Epithelial cell of prostate (primary cell): ENCODE measurements around the gene AFF4.
"Not testable (repeated sequence)": the region's sequence is repeated elsewhere in the genome, so short reads cannot be mapped to it uniquely, and the experiment has no call there.

ENCODE experiments used
- DNase-seq: peaks from one replicate; pipeline ENCODE4 v3.0.0-alpha.2; 2011; ENCODE audit warnings: low read depth, low spot score
- H3K27ac ChIP-seq: fragments of 450-650 bp; 2 replicates; pipeline ENCODE4 v1.5.1; 2017; ENCODE audit warnings: mild to moderate bottlenecking

The AFF4 gene

DNA sequence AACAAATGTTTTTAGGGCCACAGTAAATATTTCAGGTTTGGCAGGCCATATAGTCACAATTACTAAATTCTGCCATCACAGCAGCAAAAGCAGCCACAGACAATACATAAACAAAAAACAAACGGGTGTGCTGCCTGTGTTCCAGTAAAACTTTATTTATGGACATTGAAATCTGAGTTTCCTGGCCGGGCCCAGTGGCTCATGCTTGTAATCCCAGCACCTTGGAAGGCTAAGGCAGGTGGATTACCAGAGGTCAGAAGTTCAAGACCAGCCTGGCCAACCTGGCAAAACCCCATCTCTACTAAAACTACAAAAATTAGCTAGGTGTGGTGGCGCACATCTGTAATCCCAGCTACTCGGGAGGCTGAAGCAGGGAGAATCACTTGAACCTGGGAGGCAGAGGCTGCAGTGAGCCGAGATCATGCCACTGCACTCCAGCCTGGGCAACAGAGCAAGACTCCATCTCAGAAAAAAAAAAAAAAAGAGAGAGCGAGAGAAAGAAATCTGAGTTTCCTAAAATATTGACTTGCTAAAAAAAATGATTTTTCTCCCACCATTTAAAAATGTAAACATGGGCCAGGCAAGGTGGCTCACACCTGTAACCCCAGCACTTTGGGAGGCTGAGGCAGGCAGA, 7.2 kb downstream of the AFF4 start:
- DNase-seq, H3K27ac ChIP-seq: not testable (repeated sequence)

DNA sequence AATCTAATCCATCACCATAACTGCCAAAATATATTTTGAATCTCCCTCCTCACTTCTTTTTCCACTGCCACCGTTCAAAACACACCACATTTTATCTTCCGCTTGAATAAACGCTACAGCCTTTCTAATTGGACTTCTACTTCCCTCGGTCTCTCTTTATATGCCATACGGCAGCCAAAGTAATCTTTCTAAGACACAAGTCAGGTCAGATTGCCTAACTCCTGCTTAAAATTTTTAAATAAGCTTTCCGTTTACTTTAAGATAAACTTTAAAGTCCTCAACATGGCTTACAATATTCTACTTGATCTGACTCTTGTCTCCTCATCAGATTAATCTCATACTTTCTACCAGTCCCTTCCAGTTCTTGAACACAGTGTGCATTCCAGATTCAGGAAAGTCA, 9.7 kb downstream of the AFF4 start:
- no peak for DNase-seq
- H3K27ac ChIP-seq = no peak overlapping the region

DNA sequence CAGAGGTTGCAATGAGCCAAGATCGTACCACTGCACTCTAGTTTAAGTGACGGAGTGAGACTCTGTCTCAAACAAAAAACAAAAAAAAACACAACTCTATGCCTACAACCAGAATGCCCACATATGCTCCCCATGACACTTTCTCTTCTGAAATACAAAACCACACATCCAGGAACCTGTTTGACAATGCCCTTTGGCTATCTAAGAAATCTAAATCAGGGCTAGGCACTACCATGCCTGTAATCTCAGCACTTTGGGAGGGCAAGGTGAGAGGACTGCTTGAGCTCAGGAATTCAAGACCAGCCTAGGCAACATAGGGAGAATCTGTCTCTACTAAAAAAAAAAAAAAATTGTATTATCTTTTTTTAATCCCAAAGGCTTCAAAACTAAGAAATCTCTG, 10.6 kb downstream of the AFF4 start:
- no peak overlapping the region for H3K27ac ChIP-seq
- DNase-seq = no peak

DNA sequence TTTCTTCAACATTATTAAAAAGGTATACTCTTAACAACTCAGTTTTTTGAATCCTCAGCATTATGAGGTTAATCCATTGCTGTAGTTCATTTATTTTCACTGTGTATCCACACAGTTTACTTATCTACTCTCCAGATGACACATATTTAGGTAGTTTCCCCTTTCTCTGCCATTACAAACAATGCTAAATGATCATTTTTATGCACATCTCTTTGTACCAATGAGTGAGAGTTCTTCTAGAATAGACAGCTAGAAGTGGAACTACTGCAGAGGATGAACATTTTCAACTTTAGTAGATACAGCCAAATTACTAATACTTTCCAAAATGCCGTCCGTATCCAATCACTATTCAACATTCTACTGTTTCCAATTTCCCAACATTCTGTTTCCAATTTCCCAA, 11.5 kb downstream of the AFF4 start:
- no peak overlapping the region for H3K27ac ChIP-seq
- DNase-seq = no peak

DNA sequence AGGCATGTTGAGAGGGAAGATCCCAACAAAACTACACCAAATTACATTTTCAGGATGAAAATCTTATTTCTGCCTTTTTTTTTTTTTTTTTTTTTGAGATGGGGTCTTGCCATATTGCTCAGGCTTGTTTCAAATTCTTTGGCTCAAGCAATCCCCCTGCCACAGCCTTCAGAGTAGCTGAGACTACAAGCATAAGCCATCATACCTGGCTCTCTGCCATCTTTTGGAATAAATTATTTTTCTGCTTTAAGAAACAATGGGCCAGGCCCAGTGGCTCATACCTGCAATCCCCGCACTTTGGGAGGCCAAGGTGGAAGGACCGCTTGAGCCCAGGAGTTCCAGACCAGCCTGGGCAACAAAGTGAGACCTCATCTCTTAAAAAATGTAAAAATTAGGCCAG, 14.3 kb downstream of the AFF4 start:
- DNase-seq = no peak

DNA sequence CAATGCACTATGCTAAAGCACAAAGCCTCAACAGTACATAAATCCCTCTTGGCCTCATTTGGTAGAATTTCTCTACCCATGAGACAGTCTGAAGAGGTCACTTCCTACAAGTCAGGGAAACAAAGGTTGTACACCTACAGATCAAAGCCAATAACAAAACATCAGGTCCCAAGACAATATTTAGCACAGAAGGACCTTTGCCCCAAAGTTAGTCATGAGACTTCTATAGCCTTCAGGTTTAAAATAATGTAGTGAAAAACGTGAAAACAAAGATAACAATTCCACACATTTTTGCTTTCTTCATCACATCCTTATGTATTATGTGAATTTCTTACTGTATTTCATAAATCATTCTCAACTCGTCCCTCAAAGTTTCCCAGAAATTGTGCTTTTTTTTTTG, 15.8 kb downstream of the AFF4 start:
- H3K27ac ChIP-seq = no peak overlapping the region
- no peak for DNase-seq

More for the DNA sequence above, 14.3 kb downstream of the AFF4 start:
- no peak overlapping the region for H3K27ac ChIP-seq

DNA sequence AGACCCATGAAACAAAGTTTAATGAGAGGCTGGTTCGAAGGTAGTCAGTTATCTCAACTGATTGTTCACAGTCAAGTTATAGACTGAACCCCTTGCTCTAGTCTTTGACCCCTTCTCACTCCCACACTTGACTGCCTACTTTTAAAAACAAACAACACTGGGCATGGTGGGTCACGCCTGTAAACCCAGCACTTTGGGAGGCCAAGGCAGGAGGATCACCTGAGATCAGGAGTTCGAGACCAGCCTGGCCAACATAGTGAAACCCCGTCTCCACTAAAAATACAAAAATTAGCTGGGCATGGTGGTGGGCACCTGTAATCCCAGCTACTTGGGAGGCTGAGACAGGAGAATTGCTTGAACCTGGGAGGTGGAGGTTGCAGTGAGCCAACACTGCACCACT, 18.1 kb downstream of the AFF4 start:
- not testable (repeated sequence) for H3K27ac ChIP-seq, DNase-seq

DNA sequence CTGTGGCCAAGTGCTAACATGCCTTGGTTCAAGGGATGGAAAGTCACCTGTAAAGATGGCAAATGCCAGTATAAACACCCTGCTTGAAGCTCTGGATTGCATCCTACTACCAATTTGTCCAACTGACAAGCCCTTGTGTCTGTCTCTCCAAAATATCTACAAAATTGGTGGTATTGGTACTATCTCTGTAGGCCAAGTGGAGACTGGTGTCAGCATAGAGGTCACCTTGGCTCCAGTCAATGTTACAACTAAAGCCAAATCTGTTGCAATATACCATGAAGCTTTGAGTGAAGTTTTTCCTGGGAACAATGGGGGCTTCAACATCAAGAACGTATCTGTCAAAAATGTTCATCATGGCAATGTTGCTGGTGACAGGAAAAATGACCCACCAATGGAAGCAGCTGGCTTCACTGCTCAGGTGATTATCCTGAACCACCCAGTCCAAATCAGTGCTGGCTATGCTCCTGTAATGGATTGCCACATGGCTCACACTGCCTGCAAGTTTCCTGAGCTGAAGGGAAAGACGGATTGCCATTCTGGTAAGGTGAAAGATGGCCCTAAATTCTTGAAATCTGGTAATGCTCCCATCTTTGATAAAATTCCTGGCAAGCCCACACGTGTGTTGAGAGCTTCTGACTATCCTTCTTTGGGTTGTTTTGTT, 19.9 kb downstream of the AFF4 start:
- H3K27ac ChIP-seq = peak overlapping the region; percentile 7
- DNase-seq = no peak

DNA sequence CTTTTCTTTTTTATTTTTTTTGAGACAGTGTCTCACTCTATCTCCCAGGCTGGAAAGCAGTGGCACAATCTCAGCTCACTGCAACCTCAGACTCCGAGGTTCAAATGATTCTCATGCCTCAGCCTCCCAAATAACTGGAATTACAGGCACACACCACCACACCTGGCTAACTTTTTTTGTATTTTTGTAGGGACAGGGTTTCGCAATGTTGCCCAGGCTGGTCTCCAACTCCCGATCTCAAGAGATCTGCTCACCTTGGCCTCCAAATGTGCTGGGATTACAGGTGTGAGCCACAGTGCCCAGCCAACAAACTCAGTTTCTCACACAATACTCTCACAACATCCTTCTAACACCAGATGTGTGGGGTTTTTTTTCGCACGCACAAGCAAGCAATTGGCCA, 22.1 kb downstream of the AFF4 start:
- no peak for DNase-seq

DNA sequence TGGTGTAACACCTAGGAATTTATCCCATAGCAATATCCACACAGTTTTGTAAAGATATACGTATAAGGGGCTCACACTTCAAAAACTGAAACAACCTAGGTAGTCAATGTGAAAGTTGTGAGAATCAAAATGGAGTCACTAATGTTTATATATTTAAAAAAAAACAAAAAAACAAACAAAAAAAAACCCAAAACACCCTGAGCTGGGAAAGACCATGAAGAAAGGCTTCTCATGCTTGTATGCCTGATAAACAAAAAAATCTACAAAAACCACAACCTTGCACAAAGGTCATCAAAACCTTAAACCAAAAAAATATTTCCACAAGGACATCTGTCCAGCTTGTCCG, 35.4 kb downstream of the AFF4 start:
- DNase-seq = no peak
- H3K27ac ChIP-seq = no peak overlapping the region

More for the DNA sequence above, 22.1 kb downstream of the AFF4 start:
- H3K27ac ChIP-seq = no peak overlapping the region

DNA sequence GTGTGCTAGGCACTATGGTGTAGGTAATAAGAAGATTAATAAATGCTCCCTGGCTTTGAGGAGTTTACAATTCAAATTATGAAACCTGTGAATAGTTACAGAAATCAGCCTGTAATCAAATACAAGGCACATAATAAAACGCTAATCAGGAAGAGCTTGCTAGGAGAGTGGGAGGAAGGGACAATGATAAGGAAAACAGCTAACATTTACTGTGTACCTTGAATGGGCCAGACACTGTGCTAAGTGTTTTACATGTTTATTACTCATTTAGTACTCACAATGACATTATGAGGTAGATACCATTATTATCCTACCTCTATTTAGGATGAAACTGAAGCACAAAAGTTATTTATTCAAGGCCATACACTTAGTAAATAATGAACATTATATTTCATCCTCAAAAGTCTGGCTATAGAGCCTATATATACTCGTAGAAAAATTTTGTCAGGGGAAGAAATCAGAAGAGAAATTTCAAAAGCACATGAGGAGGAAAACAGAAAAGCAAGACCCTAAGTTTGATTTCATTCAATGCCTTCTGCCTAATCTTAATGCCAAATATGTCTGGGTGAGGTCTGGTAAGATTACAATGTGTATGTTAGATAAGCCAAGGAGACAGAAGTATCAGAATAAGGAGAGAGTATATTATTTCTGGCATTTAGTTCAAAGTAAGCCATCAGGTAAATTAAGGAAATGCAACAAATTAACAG, 35.9 kb downstream of the AFF4 start:
- no peak overlapping the region for H3K27ac ChIP-seq
- DNase-seq = no peak

DNA sequence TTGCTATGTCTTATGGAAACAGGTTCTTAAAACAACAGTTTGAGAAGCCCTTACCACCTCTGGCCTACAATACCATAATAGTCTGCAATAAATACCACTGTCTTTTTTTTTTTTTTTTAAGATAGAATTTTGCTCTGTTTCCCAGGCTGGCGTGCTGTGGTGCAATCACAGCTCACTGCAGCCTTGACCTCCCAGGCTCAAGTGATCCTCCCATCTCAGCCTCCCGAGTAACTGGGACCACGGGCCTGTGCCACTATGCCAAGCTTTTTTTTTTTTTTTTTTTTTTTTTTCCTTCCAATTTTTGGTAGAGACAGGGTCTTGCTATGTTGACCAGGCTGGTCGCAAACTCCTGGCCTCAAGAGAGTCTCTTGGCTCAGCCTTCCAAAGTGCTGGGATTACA, 37.0 kb downstream of the AFF4 start:
- no peak overlapping the region for H3K27ac ChIP-seq
- DNase-seq = no peak

DNA sequence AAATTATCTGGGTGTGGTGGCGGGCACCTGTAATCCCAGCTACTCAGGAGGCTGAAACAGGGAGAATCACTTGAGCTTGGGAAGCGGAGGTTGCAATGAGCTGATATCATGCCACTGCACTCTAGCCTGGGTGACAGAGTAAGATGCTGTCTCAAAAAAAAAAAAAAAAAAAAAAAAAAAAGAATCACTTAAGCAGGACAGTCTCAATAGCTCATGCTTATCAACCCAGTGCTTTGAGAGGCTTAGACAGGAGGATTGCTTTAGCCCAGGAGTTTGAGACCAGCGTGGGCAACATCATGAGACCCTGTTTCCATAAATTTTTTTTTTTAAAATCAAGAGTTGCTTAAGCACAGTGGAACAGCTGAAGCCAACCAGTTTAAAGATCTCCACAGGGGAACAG, 47.3 kb downstream of the AFF4 start:
- peak overlapping the region; percentile 75 for H3K27ac ChIP-seq
- DNase-seq = no peak

DNA sequence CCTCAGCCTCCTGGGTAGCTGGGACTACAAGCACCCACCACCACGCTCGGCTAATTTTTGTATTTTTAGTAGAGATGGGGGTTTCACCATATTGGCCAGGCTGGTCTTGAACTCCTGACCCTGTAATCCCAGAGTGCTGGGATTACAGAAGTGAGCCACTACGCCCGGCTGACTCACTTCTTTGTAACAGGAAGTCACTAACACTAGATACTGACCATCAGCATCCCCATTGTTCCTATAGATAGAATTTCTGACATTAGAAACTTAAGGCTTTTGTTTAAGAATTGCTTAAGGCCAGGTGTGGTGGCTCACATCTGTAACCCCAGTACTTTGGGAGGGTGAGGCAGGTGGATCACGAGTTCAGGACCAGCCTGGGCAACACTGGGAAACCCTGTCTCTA, 47.8 kb downstream of the AFF4 start:
- no peak for DNase-seq

DNA sequence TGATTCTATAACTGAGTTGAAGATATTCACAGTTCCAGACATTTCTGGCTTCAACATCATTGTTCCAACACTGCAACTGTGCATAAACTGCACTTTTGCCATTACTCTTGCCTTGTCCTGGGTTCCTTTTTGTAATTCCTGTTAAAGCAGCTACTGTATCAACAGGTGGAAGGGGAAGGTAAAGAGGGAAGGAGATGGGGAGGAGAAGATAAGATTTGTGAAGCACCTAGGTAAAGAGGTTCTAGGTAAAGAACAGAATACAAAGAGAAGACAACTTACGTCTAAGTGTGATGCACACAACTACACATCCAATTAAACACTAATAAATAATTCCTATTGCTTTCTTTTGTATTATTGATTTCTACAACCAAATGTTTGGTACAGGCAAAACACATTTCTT, 53.7 kb downstream of the AFF4 start:
- no peak overlapping the region for H3K27ac ChIP-seq
- no peak for DNase-seq

More for the DNA sequence above, 47.8 kb downstream of the AFF4 start:
- peak overlapping the region; percentile 75 for H3K27ac ChIP-seq

DNA sequence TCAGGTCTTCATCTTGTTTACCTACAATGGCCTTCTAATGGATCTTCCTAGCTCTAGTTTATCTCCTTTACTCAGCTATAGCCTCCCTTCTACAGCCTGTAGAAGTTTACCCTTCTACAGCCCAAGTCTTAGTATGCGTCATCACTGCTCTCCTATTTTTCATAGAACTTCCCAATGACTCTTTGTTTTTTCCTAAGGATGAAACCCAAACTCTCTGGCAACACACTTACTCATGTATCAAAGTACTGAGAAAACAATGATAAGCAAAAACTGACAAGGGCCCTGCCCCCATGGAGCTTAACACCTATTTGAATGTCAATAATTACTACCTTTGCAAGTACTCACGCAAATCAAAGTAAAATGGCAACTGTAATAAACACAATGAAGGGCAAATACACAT, 56.3 kb downstream of the AFF4 start:
- no peak for DNase-seq
- peak overlapping the region; percentile 3 for H3K27ac ChIP-seq

DNA sequence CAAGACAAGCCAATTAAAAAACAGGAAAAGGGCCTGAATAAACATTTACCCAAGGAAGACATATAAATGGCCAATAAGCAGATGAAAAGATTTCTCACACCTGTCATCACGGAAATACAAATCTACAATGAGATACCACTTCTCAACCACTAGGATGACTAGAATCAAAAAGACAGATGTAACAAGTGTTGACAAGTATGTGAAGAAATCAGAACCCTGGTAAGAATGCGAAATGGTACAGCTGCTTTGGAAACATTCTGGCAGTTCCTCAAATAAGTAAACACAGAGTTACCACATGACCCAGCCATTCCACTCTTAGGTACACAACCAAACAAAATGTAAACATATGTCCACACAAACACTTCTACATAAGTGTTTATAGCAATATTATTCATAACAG, 57.5 kb downstream of the AFF4 start:
- peak; percentile 73 for DNase-seq
- H3K27ac ChIP-seq = peak overlapping the region; percentile 3

DNA sequence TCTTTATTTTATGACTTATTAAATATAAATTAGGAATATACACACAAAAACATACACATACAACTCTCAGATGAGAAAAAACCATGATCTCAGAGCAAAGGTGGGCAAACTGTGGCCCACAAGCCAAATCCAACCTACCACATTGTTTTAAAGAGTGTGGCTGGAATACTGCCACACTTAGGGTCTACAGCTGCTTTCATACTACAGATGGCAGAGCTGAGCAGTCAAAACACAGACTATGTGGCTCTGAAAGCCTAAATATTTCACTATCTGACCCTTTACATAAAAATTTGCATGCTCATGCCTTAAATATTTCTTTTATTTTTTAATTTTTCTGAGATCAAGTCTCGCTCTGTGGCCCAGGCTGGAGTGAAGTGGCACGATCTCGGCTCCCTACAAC, 61.7 kb downstream of the AFF4 start:
- no peak for DNase-seq

DNA sequence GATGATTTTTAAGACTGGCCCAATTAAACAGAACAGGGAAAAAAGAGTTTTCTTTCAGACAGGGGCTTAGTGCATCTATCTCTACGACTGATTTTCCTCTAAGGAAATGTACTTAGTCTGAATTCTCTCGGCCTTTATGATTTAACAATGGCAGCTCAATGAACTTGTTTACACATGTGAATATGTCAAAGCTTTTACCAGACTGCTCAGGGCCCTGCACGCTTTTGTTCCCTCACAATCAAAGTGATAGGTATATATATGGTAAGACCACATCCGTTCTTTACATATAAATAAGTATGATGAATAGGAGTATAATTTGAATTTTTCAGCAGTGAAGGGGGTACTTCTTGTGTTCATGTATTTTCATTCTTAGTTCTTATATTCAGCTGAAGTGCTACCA, 62.4 kb downstream of the AFF4 start:
- H3K27ac ChIP-seq = no peak overlapping the region

More for the DNA sequence above, 61.7 kb downstream of the AFF4 start:
- no peak overlapping the region for H3K27ac ChIP-seq

DNA sequence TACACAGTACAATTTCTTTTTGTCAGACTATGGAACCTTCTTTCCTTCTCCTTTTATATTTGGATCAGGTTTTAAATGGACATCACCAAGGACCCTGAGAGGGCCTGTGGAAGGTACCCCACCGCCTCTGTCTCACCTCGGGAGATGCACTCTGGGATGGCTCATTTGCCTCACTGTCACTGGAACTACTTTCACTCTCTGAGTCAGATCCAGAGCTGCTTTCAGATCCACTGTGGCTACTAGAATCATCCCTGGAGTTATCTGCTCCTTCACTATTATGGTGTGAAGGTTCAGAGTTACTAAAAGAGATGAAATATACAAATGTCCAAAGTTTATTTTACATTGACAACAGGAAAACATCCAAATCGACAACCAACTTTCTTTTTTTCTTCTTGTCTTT, 65.3 kb downstream of the AFF4 start:
- H3K27ac ChIP-seq = no peak overlapping the region
- DNase-seq = no peak

More for the DNA sequence above, 62.4 kb downstream of the AFF4 start:
- DNase-seq = no peak

DNA sequence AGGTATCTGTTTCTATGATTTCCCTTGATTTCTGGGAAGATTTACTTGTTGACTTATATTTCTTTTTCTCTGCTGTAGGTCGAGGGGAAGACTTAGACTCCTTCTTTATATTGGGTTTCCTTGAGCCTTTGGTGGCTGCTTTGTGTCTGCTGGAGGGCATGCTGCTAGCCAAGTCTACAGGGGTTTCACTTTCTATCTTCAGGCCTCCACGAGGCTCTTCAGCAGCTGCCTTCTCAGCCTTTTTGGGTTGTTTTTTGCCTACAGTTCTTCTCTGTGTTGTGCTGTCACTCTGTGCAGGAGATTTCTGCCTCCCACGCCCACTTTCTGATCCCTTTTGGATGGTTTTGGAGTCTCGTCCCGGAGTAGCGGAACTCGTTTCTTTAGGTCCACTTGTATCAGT, 66.7 kb downstream of the AFF4 start:
- H3K27ac ChIP-seq = no peak overlapping the region

More for the DNA sequence above, 66.7 kb downstream of the AFF4 start:
- no peak for DNase-seq
